ENCODE results near the gene MFF.

GRCh38 chr2:227344231-227344630, 19.2 kb downstream of the MFF start:
- TF ChIP-seq CTCF (conservative IDR thresholded peaks at IDR 0.05; ENCODE audit: low read depth, low read length) (no peak), POLR2A (IDR thresholded peaks at IDR 0.05; ENCODE audit: low read depth, low read length) (no peak), USF2 (IDR thresholded peaks at IDR 0.05; ENCODE audit: low read depth, low read length) (no peak), CEBPB (IDR thresholded peaks at IDR 0.05; ENCODE audit: low read depth, low read length) (no peak), MAZ (IDR thresholded peaks at IDR 0.05; ENCODE audit: borderline replicate concordance, low read depth, low read length) (no peak), SMC3 (IDR thresholded peaks at IDR 0.05; ENCODE audit: low read depth, low read length) (no peak), MXI1 (IDR thresholded peaks at IDR 0.05; ENCODE audit: borderline replicate concordance, low read depth, low read length) (no peak), RAD21 (IDR thresholded peaks at IDR 0.05; ENCODE audit: low read length) (no peak), ELK1 (IDR thresholded peaks at IDR 0.05; ENCODE audit: borderline replicate concordance, low read depth, low read length) (no peak), BHLHE40 (IDR thresholded peaks at IDR 0.05; ENCODE audit: low read depth, low read length) (no peak)
